TTC549 (cell line): ENCODE results near the gene CSF1.

Source experiments
- FAIRE-seq: peaks from 2 replicates; lab custom pipeline; 2012; peaks lifted over from hg19 to GRCh38; lab: Jason Lieb, UNC

CSF1 gene

DNA sequence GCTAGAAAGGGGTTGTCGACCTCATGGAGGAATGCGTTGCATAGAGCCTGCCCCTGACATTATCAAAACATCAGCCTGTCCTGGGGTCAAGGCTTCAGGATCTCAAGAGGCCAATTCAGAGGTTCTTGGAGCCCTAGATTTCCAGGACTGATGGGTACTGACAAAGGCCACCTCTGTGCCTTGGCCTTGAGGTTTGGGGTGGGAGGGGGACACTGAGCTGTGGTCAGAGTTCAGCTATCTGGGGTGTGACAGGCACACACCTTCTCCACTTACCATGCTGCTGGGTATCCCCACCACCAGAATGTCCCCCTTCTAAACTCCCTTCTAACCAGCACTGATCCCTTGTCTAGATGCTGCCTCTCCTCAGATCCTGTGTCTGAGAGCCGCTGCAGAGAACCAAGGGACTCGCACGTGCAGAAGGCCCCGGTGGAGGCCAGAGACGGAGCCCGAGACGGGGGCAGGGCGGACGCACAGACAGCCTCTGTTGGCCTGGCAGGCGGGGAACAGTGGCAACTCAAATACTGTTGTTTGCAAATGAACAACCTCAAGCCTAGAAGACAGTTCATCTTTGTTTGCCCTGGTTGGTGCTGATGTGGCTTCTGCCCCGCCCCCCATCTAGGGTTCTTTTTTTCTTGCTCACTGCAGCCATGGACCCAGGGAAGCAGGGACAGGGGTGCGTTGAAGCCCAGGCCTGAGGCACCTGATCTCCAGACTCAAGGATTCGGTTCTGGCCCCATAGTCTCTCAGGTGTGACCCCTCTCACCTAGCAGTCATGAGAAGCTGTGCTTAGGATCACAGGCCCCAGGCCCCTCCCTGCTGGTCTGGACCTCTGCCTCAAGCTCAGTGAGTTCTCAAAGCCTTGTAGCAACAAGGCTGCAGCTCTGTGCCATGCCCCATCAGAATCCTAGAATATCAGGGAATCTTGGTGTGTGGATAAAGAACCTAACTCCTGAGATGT lies 28.1 kb upstream of the CSF1 start:
- no peak for FAIRE-seq

DNA sequence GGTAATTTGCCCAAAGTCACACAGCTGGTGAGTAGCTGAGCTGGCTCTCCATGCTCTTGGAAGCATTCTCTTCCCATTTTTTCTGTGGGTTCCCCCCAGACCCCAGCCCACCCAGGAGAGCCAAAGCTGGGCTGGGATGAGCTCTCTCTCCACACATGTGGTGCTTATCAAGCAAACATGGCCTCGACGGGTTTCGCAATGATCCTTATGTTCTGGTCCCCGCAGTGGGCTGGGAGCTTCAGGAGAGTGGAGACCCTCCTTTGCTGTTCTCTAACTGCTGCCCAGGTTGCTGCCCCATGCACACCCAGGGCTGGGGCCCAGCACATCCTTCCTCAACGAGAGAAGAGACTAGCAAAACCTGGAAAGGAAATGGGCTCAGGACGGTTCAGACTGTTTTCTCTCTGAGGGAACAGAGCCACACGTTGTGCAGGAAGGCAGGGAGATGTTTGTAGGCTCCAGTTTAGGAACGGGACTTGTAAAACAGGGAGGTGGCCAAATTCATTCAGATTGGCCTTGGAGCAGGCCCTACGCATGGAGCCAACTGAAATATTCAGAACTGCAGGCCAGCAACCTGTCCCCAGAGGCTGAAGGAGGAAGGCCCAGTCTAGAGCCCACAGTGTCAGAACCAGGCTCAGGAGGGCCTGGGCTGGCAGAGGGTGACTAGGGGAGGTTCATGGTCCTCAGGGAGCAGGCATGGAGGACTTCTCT lies 27.2 kb upstream of the CSF1 start:
- no peak for FAIRE-seq

GRCh38 chr1:109884242-109884891 lies 26.3 kb upstream of the CSF1 start:
- FAIRE-seq: no peak

GRCh38 chr1:109885589-109885988 lies 25.1 kb upstream of the CSF1 start:
- FAIRE-seq: no peak

DNA sequence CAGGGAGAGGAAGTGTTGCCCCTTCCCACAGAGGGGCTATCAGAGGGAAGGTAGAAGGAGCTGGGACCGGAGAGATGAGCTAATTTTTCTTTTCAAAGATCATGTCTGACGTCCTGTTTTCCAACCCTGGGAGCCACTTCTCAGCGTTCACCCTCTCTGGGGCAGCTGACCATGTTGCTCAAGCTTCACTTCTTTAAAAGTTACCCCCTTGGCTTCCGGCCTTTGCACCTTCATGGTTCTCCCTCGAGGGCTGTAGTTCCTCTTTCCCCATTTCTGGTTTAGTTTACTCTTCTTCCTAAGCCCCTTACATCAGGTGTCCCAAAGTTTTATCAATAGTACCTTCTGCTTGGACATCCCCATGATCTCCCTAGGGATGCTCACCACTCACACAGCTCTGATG lies 23.8 kb upstream of the CSF1 start:
- FAIRE-seq: no peak

DNA sequence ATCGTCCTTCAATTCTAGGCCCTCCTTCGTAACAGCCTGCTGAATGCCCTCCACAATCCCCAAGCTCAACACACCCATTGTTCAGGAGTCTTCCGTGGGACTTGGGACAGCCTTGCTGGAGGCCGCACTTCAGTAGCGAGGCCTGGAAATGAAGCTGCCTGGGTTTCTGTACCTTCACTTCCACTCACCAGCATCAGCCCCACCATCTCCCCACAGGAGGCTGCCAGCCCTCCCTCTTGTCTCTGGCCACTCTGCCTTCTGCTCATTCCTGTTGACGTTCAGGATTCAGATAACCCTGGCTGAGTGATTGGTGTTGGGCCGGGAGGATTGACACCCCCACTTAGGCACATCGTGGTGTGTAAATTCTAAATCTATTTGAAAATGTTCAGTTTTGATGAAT lies 23.4 kb upstream of the CSF1 start:
- FAIRE-seq: no peak

GRCh38 chr1:109887884-109888283 lies 22.8 kb upstream of the CSF1 start:
- FAIRE-seq: no peak

DNA sequence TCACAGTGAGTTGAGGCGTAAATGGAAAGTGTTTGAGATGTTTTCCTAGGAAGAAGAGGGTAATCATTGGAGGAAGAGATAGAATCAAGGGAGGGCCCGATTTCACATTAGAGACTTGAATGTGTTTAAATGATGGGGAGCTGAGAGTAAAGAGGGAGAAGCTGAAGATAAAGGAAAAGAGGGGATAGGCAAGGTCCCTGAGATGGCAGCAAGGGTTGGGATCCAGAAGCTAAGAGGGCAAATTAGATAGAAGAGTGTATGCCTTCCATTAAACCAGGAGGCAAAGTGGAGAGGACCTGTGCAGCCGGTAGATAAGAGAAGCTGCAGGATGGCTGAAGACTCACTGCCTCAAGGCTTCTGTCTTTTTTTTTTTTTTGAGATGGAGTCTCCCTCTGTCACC lies 21.6 kb upstream of the CSF1 start:
- FAIRE-seq: no peak

- FAIRE-seq: no peak
Observed at GRCh38 chr1:109890115-109890953, 20.3 kb upstream of the CSF1 start.

DNA sequence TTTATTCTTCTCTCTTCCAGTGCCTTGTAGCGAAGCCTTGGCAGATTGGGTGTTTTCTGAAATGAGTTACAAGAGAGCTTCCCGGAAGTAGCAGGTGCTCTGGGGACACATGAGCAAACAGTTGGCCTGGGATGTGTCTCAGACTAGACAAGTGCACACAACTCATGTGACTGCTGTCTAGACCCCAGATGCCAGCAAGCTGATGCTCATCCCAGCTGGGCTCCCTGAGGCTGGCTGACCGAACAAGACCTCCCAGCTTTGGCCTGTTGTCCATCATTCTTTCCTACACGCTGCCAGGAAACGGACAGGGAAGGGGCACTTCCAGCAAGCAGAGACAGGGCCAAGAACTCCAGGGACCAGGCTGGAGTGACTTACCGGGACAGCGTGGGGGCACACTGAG lies 18.7 kb upstream of the CSF1 start:
- FAIRE-seq: no peak

- FAIRE-seq: no peak
Observed at GRCh38 chr1:109892561-109893368, 17.9 kb upstream of the CSF1 start.

- FAIRE-seq: no peak
Observed at GRCh38 chr1:109893532-109894171, 17.0 kb upstream of the CSF1 start.

GRCh38 chr1:109894823-109895719 lies 15.6 kb upstream of the CSF1 start:
- FAIRE-seq: no peak

- FAIRE-seq: no peak
Observed at GRCh38 chr1:109895720-109896504, 14.7 kb upstream of the CSF1 start.

DNA sequence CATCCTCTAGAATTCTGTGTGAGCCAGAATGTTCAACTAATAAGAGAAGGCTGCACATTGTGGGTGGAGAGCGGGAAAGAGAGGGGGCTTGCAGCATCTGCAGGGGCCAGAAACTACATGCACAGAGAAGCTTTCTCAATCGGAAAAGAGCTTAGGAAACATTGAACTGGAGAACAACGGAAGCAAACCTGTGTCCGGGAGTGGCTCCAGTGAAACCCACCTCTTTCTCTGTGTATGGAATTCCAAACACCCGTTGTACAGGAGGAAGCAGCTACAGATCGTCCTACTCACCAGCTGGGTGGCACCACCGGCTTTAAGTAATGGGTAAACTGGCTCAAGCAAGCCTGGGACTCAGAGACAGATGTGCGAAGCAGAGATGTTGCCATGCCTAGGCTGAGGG lies 14.0 kb upstream of the CSF1 start:
- FAIRE-seq: no peak

- FAIRE-seq: no peak
Observed at GRCh38 chr1:109897259-109897955, 13.2 kb upstream of the CSF1 start.

DNA sequence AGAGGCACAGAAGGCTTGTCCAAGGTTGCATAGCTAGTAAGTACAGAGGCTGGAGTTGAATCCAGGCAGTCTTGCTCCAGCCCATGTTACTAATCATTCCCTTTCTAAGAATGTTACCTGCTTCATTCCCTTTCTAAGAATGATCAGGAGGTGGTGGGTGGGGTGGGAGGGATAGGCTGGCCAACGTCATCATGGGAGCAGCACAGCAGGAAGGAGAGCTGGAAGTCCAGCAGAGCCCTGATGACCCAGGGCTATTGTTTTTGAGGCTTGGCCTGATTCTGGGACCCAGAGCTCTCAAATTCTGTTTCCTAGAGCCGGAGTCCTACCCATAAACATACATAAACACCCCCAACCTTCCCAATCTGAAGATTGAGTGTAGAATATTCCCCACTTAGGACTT lies 11.8 kb upstream of the CSF1 start:
- no peak for FAIRE-seq

DNA sequence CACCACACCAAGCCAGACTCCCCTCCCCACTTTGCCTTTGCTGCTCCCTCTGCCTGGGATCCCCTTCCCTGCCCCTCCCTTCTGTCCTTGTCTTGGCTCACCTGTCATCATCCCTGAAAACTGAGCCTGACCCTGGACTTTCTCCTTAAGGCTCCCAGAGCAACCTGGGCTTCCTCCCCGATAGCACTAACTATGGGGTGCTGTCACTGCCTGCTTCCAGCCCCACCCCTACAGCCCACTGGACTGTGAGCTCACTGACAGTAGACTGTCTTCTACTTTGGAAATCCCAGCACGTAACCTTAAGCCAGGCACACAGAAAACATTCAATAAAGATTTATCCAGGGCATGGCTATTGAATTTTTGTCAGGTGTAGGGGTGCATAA lies 9.5 kb upstream of the CSF1 start:
- FAIRE-seq: no peak
